ENCODE measurements around the gene TTC24. TPM values are rescaled to one million over a fixed set of nuclear protein-coding genes. Genes with fewer than 3 reads are reported as not detected.
A peak's percentile ranks its signal among the peaks of the same experiment; 100 is the strongest.
"Not testable (repeated sequence)": the region's sequence is repeated elsewhere in the genome, so short reads cannot be mapped to it uniquely, and the experiment has no call there.

TTC24 gene
- total and polyA plus RNA-seq, 8 donors = not detected

DNA sequence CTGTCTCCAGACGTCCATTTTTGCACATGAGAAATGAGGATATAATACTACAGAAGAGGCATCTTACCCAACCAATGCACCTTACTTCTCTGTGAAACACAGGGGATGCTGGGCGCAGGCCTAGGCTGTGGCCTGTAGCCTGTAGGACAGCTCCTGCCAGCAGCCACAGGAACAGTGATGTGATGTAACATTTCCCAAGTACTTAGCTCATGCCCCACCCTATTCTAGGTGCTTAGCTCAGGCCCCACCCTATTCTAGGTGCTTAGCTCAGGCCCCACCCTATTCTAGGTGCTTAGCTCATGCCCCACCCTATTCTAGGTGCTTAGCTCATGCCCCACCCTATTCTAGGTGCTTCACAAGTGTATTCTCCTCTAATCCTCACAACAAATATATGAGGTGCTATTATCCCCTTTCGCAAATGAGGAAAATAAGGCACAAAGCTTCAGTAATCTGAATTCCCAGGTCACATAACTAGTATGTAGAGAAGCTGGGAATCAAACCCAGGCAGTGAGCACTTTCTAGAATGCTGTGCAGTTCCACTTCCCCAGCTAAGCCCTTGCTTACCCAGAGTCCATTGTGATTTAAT lies 7.5 kb downstream of the TTC24 start:
- Histone ChIP-seq H3K36me3 (no peaks in the 10 kb centered on the region), H3K27me3 (no peaks in the 10 kb centered on the region), H3K9me3 (no peaks in the 10 kb centered on the region), H3K27ac (no peak overlapping the region), H3K4me1 (peaks cover 0 to 5% (median 0%) of the 10 kb centered on the region in 3 donors), H3K4me3 (no peak overlapping the region)
- DNase-seq (no peak), FAIRE-seq (no peak), ATAC-seq (no peak)
- intact Hi-C loops (cut with DNase I) = no loop called here
- 78 to 87% methylated on average over 3 of the region's 3 CpGs for WGBS, 2 donors
- TF ChIP-seq, protein P1, sequence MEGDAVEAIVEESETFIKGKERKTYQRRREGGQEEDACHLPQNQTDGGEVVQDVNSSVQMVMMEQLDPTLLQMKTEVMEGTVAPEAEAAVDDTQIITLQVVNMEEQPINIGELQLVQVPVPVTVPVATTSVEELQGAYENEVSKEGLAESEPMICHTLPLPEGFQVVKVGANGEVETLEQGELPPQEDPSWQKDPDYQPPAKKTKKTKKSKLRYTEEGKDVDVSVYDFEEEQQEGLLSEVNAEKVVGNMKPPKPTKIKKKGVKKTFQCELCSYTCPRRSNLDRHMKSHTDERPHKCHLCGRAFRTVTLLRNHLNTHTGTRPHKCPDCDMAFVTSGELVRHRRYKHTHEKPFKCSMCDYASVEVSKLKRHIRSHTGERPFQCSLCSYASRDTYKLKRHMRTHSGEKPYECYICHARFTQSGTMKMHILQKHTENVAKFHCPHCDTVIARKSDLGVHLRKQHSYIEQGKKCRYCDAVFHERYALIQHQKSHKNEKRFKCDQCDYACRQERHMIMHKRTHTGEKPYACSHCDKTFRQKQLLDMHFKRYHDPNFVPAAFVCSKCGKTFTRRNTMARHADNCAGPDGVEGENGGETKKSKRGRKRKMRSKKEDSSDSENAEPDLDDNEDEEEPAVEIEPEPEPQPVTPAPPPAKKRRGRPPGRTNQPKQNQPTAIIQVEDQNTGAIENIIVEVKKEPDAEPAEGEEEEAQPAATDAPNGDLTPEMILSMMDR (IDR thresholded peaks at IDR 0.05) = no peak

DNA sequence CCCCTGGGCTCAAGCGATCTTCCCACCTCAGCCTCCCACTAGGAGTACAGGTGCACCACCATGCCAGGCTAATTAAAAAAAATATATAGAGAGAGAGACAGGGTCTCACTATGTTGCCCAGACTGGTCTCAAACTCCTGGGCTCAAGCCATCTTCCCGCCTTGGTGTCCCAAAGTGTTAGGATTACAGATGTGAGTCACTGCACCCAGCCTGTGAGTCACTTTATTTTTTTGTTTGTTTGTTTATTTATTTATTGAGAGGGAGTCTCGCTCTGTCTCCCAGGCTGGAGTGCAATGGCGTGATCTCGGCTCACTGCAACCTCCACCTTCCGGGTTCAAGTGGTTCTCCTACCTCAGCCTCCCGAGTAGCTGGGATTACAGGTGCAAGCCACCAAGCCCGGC lies 8.4 kb downstream of the TTC24 start:
- FAIRE-seq; H3K27me3 ChIP-seq; H3K4me3 ChIP-seq; H3K4me1 ChIP-seq; intact Hi-C loops (cut with DNase I); DNase-seq; H3K36me3 ChIP-seq; ATAC-seq; H3K27ac ChIP-seq; H3K9me3 ChIP-seq: not testable (repeated sequence)
- WGBS, 2 donors = 78 to 87% methylated on average over 8 of the region's 8 CpGs

DNA sequence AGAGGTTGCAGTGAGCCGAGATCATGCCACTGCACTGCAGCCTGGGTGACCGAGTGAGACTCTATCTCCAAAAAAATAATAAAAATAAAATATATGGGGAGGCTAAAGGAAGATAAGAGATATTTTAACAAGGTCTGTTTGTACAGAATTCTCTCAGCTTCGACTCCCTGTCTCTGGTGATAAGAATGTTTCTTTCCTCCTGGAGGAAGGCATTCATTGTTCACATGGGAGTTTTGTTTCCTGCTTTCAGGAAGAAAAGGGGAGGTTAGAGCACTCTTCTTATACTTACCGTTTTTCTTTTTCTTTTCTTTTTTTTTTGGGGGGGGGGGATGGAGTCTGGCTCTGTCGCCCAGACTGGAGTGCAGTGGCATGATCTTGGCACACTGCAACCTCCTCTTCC lies 10.0 kb downstream of the TTC24 start:
- Histone ChIP-seq H3K4me3 (no peak overlapping the region), H3K36me3 (no peaks in the 10 kb centered on the region), H3K9me3 (no peaks in the 10 kb centered on the region), H3K27me3 (no peaks in the 10 kb centered on the region), H3K4me1 (peaks cover 0 to 8% (median 4%) of the 10 kb centered on the region in 3 donors), H3K27ac (no peak overlapping the region)
- FAIRE-seq = no peak
- 58 to 63% methylated on average over 5 of the region's 5 CpGs for WGBS, 2 donors
- no peak for DNase-seq
- ATAC-seq = no peak
- intact Hi-C loops (cut with DNase I) = no loop called here
- TF ChIP-seq, protein P1 (IDR thresholded peaks at IDR 0.05) = no peak

DNA sequence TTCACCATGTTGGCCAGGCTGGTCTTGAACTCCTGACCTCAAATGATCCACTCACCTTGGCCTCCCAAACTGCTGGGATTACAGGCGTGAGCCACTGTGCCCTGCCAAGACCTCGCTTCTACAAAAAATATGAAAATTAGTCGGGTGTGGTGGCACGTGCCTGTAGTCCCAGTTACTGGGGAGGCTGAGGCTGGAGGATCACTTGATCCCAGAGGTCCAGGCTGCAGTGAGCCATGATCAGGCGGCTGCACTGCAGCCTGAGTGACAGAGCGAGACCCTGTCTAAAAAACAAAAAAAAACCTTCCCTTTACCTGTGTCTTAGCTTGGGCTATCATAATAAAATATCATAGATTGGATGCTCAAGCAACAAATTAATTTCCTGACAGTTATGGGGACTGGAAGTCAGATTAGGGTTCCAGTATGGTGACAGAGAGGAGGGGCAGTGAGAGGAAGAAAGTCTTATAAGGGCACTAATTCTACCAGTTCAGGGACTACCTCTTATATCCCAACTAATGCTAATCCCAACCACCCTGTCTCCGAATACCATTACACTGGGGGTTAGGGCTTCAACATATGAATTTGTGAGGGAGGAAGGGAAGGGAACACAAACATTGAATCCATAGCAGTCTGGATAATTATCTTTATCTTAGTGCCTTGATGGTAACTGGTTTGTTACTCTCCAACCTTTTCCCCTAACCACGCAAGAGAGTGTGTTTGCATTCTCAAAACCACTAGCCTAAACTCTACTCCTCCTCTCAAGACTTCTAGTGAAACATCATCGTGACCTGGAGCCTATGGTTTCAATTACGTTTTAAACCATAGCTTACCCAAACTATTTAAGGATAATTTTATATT lies 11.0 kb downstream of the TTC24 start:
- peak overlapping the region in 2 of 4 donors; percentile 72 to 92 for H3K4me3 ChIP-seq
- no peak for ATAC-seq
- intact Hi-C loops (cut with DNase I) = no loop called here

DNA sequence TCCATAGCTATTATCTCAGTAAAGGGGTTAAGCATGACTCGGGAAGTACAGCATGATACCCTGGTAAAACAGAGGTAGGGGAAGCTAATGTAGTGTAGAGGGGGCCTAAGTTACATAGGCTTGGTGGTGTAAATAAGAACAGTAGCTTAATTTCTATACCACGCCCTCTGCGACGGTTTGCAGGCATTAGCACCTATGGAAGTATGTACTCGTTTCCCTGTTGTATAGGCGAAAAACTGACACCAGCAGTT lies 11.6 kb downstream of the TTC24 start:
- intact Hi-C loops (cut with DNase I) = no loop called here
- no peak for DNase-seq
- peaks cover 0 to 13% (median 0%) of the 10 kb centered on the region in 3 donors for H3K36me3 ChIP-seq
- no peak for ATAC-seq
- no peak for FAIRE-seq
- peak overlapping the region; percentile 47 to 76 (median 60) for H3K27ac ChIP-seq
- H3K27me3 ChIP-seq = no peaks in the 10 kb centered on the region
- peak overlapping the region; percentile 69 to 92 (median 74) for H3K4me3 ChIP-seq
- TF ChIP-seq, protein P1 (IDR thresholded peaks at IDR 0.05) = no peak
- H3K9me3 ChIP-seq = no peaks in the 10 kb centered on the region
- 18 to 21% methylated on average over 6 of the region's 6 CpGs for WGBS, 2 donors
- peaks cover 0 to 8% (median 4%) of the 10 kb centered on the region in 3 donors for H3K4me1 ChIP-seq

More for the DNA sequence above, 11.0 kb downstream of the TTC24 start:
- Histone ChIP-seq H3K27me3 (no peaks in the 10 kb centered on the region), H3K4me1 (peaks cover 0 to 8% (median 4%) of the 10 kb centered on the region in 3 donors), H3K27ac (peak overlapping the region in 2 of 4 donors; percentile 67 to 76), H3K36me3 (peaks cover 0 to 8% (median 0%) of the 10 kb centered on the region in 3 donors), H3K9me3 (no peaks in the 10 kb centered on the region)
- no peak for DNase-seq
- TF ChIP-seq, protein P1 (IDR thresholded peaks at IDR 0.05) = no peak
- 83% methylated on average over 10 of the region's 10 CpGs for WGBS, 2 donors
- no peak for FAIRE-seq

Measured in pancreas (tissue), 10 donors.